AG04449 (cell line): Measurements from ENCODE around the gene ETV6.

Experiments
- CTCF ChIA-PET: fragments of 350-600 bp; formaldehyde crosslinking; extraction: SDS; loops from one replicate; lab custom pipeline; 2021; ENCODE audit warnings: antibody characterized with exemption; lab: Yijun Ruan, JAX
- POLR2A ChIA-PET: fragments of 400-600, 350-600 bp; formaldehyde crosslinking; extraction: SDS; loops from one replicate; lab custom pipeline; 2020; ENCODE audit warnings: antibody characterized with exemption, inconsistent platforms; lab: Yijun Ruan, JAX
- DNase-seq: peaks from one replicate; pipeline ENCODE4 v3.0.0-alpha.2; 2010; ENCODE audit warnings: low read depth, low spot score
- H3K4me3 ChIP-seq: 2 replicates; pipeline ENCODE4 v1.5.1; 2011; ENCODE audit warnings: low read depth, mild to moderate bottlenecking, control low read depth, low read length
- TF ChIP-seq, protein P1 (sequence below): IDR thresholded peaks from one replicate; pipeline ENCODE4 v1.5.1; 2011; ENCODE audit warnings: mild to moderate bottlenecking, moderate library complexity, low read length, control low read depth, inconsistent platforms; ENCODE audit not compliant: insufficient read depth; ENCODE audit errors: missing control alignments

The ETV6 gene

GRCh38 chr12:11730299-11731041 lies 81.0 kb downstream of the ETV6 start:
- TF ChIP-seq, protein P1, sequence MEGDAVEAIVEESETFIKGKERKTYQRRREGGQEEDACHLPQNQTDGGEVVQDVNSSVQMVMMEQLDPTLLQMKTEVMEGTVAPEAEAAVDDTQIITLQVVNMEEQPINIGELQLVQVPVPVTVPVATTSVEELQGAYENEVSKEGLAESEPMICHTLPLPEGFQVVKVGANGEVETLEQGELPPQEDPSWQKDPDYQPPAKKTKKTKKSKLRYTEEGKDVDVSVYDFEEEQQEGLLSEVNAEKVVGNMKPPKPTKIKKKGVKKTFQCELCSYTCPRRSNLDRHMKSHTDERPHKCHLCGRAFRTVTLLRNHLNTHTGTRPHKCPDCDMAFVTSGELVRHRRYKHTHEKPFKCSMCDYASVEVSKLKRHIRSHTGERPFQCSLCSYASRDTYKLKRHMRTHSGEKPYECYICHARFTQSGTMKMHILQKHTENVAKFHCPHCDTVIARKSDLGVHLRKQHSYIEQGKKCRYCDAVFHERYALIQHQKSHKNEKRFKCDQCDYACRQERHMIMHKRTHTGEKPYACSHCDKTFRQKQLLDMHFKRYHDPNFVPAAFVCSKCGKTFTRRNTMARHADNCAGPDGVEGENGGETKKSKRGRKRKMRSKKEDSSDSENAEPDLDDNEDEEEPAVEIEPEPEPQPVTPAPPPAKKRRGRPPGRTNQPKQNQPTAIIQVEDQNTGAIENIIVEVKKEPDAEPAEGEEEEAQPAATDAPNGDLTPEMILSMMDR = no peak
- POLR2A ChIA-PET = no interaction called here
- CTCF ChIA-PET = interaction anchor here (0.9 to 2.6 kb wide), 3 partner anchors 20 to 303 kb away, joined by 3 to 8 read pairs (median 4); no protein-coding TSS in a partner anchor
- no peak overlapping the region for H3K4me3 ChIP-seq
- no peak for DNase-seq

DNA sequence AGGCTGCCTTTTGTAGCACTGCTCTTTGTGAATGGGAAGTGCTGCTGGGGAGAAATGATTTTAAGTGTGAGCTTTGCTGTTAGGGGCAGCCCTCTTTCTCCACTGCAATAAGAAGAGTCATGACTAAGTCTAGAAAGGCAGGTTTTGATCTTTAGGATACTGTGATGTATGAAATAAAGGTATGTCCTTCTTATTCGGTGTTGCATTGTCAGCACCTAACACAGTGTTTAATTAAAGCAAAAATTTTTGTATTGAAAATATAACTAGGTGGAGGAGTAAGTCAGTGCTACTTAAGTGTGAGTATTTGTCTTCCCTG lies 81.5 kb downstream of the ETV6 start:
- H3K4me3 ChIP-seq = no peak overlapping the region
- TF ChIP-seq, protein P1 = no peak
- no peak for DNase-seq
- ChIA-PET POLR2A (no interaction called here), CTCF (interaction anchor here (0.9 to 2.6 kb wide), 3 partner anchors 20 to 302 kb away, joined by 3 to 8 read pairs (median 4); no protein-coding TSS in a partner anchor)

- CTCF ChIA-PET = interaction anchor here (0.8 to 2.6 kb wide), 7 partner anchors 9 to 302 kb away, joined by 3 to 9 read pairs (median 3); no protein-coding TSS in a partner anchor
- TF ChIP-seq, protein P1 = no peak
- DNase-seq = no peak
- H3K4me3 ChIP-seq = no peak overlapping the region
- POLR2A ChIA-PET = no interaction called here
Observed at GRCh38 chr12:11731455-11731854, 82.0 kb downstream of the ETV6 start.

DNA sequence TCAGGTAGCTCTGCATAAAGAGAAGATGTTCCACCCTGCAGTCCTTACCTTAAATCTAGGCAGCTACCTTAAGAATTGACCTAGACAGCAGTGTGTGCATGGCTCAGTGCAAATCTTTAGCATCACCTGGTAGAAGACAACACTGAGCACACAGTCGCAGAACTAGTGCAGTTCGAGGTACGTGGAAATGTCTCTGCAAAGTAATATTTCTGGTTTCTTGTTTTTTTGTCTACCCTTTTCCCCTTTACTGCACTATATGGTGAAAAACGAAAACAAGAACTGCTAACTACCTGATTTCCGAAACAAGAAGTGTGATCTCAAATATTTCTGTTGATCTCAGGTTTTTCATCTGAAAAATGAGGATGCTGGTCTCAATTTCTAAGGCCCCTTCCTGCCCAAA lies 82.5 kb downstream of the ETV6 start:
- CTCF ChIA-PET = interaction anchor here (0.8 to 2.6 kb wide), 6 partner anchors 9 to 301 kb away, joined by 3 to 9 read pairs (median 4); no protein-coding TSS in a partner anchor
- no peak for DNase-seq
- POLR2A ChIA-PET = no interaction called here
- no peak overlapping the region for H3K4me3 ChIP-seq
- TF ChIP-seq, protein P1 = no peak

- DNase-seq = no peak
- ChIA-PET POLR2A (no interaction called here), CTCF (interaction anchor here (1.4 to 1.6 kb wide), 2 partner anchors 8 to 12 kb away, joined by 3 to 9 read pairs; no protein-coding TSS in a partner anchor)
- no peak overlapping the region for H3K4me3 ChIP-seq
- TF ChIP-seq, protein P1 = no peak
Observed at GRCh38 chr12:11732715-11733114, 83.2 kb downstream of the ETV6 start.

- no peak overlapping the region for H3K4me3 ChIP-seq
- DNase-seq = no peak
- ChIA-PET CTCF (interaction anchor here (0.9 to 1.5 kb wide), 4 partner anchors 9 to 153 kb away, joined by 3 to 6 read pairs (median 4); no protein-coding TSS in a partner anchor), POLR2A (interaction anchor here (0.6 kb wide), 1 partner anchor 153 kb away, joined by 3 read pairs; no protein-coding TSS in a partner anchor)
- TF ChIP-seq, protein P1 = no peak
Observed at GRCh38 chr12:11734580-11735180, 85.2 kb downstream of the ETV6 start.
